HG03025 (cell line): ENCODE data around the gene GUCY2C.
"Not testable (repeated sequence)": the region's sequence is repeated elsewhere in the genome, so short reads cannot be mapped to it uniquely, and the experiment has no call there.

ENCODE experiments used
- ATAC-seq: cut with Tn5 transposase; IDR thresholded peaks from one replicate; pipeline ENCODE4 v1.9.1; 2021; ENCODE audit warnings: mild to moderate bottlenecking, moderate library complexity; ENCODE audit not compliant: unreplicated experiment, low FRiP score

The GUCY2C gene

DNA sequence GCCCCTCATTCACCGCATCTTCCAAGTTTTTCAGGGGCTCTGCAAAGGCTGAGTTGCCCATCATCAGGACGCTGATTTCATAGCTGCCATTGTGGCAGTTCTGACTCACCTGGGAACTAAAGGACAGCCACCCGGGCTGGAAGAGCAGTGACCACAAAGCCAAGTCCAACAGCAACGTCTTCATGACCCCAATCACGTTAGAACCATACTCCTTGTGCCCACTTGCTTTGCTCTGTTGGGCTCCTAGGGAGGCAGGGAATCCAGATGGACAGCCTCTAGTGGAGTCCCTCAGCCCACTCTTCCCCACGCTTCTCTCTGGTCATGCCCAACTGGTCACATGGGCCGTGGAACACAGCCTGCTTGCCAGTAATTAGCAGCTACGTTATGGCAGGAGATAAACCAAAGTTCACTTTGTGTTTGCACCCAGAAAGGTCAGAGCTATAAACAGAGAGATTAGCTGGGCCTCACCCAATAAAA is at the start of gene GUCY2C:
GUCY2C (minus strand) TSS at position 335 of the 477 bp plus-strand sequence; CDS start at position 184, 151 bp downstream.
- no peak for ATAC-seq

DNA sequence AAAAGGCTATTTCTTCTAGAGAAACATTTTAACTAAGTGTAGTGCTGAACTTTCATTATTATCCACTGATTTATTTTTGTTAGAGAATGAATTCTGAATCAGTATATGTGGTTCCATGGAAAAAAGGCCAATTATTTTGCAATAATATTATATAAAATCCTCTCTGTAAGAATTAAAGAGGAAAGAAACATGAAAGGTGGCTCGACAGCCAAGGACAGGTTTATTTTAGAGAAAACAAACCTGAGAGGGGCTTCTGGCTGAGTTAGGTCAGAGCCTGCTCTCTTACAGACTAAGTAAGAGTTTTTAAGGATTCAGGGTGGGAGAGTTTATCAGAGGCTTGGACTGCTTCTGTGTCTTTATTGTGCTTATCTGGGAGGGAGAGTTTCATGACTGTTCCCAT is 46.7 kb upstream of the GUCY2C start:
- no peak for ATAC-seq

DNA sequence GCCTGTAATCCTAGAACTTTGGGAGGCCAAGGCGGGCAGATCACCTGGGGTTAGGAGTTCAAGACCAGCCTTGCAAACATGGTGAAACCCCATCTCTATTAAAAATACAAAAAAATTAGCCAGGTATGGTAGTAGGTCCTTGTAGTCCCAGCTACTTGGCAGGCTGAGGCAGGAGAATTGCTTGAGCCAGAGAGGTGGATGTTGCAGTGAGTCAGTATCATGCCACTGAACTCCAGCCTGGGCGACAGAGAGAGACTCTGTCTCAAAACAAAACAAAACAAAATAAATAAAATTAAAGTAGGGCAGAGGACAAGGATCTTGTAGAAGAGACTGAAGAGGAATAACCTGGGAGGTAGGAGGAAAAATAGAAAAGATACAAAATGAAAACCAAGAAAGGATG is 45.5 kb upstream of the GUCY2C start:
- ATAC-seq = no peak

DNA sequence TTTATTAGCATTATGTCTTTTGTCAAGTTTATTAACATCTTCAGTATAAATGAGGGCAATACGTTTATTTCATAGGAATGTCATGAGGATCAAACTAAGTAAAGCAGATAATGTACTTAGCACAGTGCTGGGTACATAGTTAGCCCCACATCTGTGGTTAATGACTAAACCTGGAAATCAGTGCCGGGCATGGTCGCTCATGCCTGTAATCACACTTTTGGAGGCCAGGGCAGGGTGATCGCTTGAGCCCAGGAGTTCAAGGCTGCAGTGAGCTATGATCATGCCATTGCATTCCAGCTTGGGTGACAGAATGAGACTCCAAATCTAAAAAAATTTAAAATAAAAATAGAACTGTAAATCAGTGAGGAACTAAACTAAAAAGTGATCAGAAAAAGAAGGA is 44.8 kb upstream of the GUCY2C start:
- no peak for ATAC-seq

DNA sequence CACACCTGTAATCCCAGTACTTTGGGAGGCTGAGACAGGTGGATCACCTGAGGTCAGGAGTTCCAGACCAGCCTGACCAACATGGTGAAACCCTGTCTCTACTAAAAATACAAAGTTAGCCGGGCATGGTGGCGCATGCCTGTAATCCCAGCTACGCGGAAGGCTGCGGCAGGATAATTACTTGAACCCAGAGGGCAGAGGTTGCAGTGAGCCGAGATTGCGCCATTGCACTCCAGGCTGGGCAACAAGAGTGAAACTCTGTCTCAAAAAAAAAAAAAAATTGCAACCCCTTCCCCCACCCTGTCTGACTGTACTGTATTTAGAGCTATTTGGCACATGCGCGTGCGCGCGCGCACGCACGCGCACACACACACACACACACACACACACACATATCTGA is 40.0 kb upstream of the GUCY2C start:
- ATAC-seq = not testable (repeated sequence)

GRCh38 chr12:14731821-14732220 is 35.4 kb upstream of the GUCY2C start:
- no peak for ATAC-seq

GRCh38 chr12:14729586-14729985 is 33.2 kb upstream of the GUCY2C start:
- ATAC-seq = no peak

- no peak for ATAC-seq
Measured at GRCh38 chr12:14723763-14724162, 27.4 kb upstream of the GUCY2C start.

DNA sequence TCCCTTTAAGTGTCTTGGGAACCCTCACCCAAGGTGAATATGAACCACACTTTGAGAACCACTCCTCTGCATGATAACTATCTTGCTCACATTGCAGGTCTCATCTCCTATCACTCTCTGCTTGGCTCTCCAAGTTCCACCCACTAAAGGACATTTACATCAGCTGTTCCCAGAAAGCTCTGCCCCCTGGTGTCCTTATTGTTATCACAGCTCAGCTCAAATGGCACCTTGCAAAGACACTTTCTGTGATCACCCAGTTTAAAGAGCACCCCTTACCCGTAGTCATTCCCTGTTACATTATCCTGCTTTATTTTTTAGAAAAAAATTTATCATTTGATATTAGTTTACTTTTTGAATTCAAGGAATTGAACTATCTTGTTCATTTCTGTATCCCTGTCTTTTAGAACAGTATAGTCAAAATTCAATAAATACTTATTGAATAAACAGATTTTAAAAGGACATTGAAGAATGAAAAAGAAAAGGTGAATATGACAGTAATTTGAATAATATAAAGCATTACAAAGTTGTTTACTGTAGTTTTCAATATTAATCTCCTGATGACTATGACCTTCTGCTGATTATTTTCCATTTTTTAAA is 20.5 kb upstream of the GUCY2C start:
- ATAC-seq = peak; percentile 57

GRCh38 chr12:14714437-14714836 is 18.0 kb upstream of the GUCY2C start:
- ATAC-seq = no peak

GRCh38 chr12:14710632-14711320 is 14.4 kb upstream of the GUCY2C start:
- no peak for ATAC-seq

GRCh38 chr12:14701809-14702568 is 5.6 kb upstream of the GUCY2C start:
- no peak for ATAC-seq

- no peak for ATAC-seq
Measured at GRCh38 chr12:14700935-14701334, 4.5 kb upstream of the GUCY2C start.

DNA sequence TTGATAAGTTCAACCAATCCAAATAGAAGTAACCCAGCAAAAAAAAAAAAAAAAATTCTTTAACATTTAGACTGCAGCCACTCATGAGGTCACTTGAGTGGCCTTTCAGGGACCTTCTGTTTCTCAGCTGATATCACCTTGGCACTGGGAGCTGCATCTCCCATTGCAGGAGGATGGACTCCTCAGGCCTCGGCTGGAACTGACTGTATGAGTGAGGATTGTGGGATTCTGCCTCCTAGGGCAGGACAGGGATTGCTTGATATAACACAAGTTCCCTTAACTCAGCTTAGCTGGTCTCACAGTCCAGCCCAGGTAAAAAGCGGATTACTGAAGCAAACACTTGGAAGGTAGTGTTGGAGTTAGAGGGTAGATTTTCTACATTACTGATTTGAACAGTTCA is 3.5 kb upstream of the GUCY2C start:
- ATAC-seq = no peak

- no peak for ATAC-seq
Measured at GRCh38 chr12:14698555-14698954, 2.2 kb upstream of the GUCY2C start.

DNA sequence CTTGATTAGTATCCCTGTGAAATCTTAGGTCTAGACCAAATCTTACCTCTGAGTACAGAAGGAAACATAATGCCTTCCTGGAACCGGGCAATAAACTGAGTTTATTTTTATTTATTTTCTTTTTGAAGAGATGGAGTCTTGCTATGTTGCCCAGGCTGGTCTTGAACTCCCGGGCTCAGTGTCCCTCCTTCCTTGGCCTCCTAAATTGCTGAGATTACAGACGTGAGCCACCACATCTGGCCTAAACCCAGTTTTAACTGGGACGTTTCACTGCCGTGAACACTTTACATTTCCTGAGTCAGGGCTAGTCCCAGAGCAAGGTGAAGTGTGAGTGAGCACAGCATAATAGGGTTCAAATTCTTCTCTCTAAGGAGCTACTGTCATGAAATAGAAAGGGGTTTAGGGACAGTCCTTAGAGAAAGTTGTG is 671 bp downstream of the GUCY2C start:
- no peak for ATAC-seq

- no peak for ATAC-seq
Measured at GRCh38 chr12:14694970-14695369, 1.4 kb downstream of the GUCY2C start.

- no peak for ATAC-seq
Measured at GRCh38 chr12:14694145-14694714, 2.2 kb downstream of the GUCY2C start.

DNA sequence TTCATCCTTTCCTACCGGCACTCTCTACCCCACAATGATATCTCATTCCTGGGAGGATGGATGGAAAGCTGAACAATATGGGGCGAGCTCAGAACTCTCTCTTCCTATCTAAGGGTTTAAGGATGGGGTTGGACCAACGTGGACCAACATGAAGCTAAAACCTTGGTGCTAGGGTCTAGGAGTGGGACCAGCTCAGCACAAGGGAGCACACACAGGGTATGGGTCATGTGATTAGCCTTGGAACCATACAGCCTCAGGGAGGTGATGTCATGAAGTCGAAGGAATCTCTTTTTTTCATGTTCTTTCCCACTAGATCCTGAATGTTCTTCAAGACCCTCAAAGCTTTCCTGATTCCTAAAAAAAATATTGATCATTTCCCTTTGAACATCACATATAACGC is 3.3 kb downstream of the GUCY2C start:
- no peak for ATAC-seq

DNA sequence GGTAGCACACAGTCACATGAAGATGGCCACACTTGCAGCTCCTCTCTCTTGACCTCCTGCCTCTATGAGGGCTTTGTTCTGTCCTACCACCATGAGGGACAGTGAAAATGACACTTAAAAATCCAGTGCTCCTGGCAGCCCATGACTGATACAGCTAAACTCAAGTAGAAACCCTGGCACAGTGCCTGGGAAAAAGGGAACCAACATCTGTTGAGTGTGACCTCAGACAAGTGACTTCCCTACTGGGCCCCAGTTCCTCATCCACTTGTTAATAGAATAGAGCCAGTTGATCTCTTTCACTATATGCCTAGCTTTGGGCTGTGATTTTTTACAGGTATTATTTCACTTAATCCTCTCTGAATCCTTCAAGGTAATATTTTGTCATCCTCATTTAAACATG is 4.8 kb downstream of the GUCY2C start:
- peak; percentile 51 for ATAC-seq

DNA sequence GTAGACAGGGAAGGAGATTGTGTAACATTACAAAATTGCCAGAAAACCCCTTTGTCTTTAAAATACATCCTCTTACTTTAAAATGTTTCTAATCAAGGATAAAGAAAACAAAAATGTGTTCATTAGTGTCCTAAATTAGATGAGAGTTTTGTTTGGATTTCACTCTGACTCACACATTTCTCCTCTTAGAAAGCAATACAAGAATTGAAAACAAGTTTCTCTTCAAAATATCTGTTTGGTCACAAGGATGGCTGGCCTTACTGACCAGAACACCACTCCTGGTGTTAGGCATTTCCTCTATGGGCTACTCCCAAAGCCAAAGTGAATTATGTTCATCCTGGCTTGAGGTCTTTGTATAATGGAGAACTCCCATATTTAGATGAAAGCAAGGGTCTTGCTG is 6.4 kb downstream of the GUCY2C start:
- no peak for ATAC-seq
